GM10266 (cell line): ENCODE data around the gene BARX1.

Experiments
- DNase-seq: peaks from one replicate; pipeline ENCODE4 v3.0.0; 2012; ENCODE audit errors: extremely low spot score
- CTCF ChIP-seq: IDR thresholded peaks from 2 replicates; pipeline ENCODE4 v1.5.1; 2012; ENCODE audit warnings: mild to moderate bottlenecking, low read depth; ENCODE audit not compliant: control insufficient read depth, insufficient read depth; ENCODE audit errors: missing control alignments

Gene BARX1

GRCh38 chr9:93955111-93955980, at the start of gene BARX1:
Gene BARX1 (minus strand): TSS chr9:93955355. CDS start chr9:93955146, 209 bp downstream.
- TF ChIP-seq CTCF: no peak
- DNase-seq: peak; percentile 53

- TF ChIP-seq CTCF: peak; percentile 56
- DNase-seq: peak; percentile 42
Observed at GRCh38 chr9:94002316-94003140, 47.4 kb upstream of the BARX1 start.

GRCh38 chr9:93996863-93997262, 41.7 kb upstream of the BARX1 start:
- no peak for TF ChIP-seq CTCF
- DNase-seq: no peak

DNA sequence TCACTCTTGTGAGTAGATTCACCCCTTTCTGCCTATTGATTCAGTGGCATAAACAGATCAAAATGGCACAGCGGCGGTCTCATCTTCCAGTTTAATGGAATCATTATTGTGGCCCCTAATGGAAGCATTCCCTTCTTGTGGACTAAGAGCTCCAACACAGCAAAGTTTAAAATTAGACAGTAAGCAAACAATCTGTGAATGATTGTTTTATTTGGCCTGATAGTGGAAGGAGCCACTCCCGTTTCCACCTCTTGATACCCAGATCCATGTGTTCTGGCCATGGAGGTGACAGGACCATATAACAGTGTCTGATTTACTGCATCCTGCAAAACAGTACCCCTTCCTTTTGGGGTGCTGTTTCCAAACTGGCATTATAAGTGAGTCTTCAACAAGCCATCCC, 41.2 kb upstream of the BARX1 start:
- TF ChIP-seq CTCF: no peak
- no peak for DNase-seq

GRCh38 chr9:93994545-93994944, 39.4 kb upstream of the BARX1 start:
- TF ChIP-seq CTCF: no peak

DNA sequence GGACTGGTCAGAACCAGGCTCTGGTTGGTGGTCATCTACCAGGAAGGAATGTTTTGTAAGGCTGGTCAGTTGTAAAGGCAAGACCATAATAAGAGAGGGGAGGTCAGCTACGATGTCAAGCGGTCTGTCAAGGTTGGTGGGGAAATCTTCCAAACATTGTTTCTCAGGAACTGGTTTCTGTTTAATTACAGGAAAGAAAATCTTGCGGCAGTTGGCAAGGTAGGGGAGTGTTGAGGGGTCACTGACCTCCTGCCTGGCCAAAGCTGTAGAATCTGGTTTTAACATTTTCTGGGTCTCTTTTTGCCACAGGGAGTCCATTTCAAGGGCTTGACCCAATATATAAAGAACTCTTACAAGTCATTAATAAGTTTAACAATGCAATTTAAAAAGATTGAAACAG, 39.0 kb upstream of the BARX1 start:
- no peak for TF ChIP-seq CTCF
- DNase-seq: no peak

More at GRCh38 chr9:93994545-93994944, 39.4 kb upstream of the BARX1 start:
- DNase-seq: no peak
